ENCODE data around the gene FRAS1. TPM values are rescaled to one million over a fixed set of nuclear protein-coding genes. Genes with fewer than 3 reads are reported as not detected.

The FRAS1 gene
- total and polyA plus RNA-seq, 9 of the 15 experiments (the other 6 are each of a cell fraction or from before 2014, with no cell fraction given) = under 0.01 to 0.11 (median 0.04) TPM; not detected in 2

GRCh38 chr4:78214078-78214477 lies 157.0 kb downstream of the FRAS1 start (continued):
- TF ChIP-seq CHAMP1 (IDR thresholded peaks at IDR 0.05) (no peak), ZBED1 (IDR thresholded peaks at IDR 0.05) (no peak)

DNA sequence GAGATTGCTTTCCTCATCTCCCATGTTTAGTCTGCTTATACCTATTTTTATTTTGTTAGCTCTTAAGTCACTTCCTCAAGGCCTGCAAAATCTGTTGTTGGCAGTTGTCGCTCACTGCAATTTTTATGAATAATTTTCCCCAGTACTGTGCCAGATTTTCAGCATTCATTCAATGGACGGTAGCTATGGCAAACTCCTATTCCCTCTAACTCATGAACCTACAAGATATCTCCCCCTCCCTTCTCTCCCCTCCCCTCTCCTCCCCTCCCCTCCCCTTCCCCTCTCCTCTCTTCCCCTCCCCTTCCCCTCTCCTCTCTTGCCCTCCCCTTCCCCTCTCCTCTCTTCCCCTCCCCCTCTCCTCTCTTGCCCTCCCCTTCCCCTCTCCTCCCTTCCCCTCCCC lies 160.4 kb downstream of the FRAS1 start:
- ATAC-seq = no peak
- Histone ChIP-seq H3K9me1 (ENCODE audit: control insufficient read depth, insufficient read depth, low read length) (no peaks in the 10 kb centered on the region), H4K20me1 (replicated peaks; ENCODE audit: control insufficient read depth, insufficient read depth, low read length) (no peaks in the 10 kb centered on the region), H3K79me2 (ENCODE audit: control insufficient read depth, insufficient read depth, low read length) (no peaks in the 10 kb centered on the region), H3K4me2 (ENCODE audit: insufficient read depth, low read length) (no peak overlapping the region), H3K4me3 (no peak overlapping the region), H3K36me3 (ENCODE audit: control insufficient read depth, insufficient read depth, low read length) (no peaks in the 10 kb centered on the region), H3K27me3 (ENCODE audit: control insufficient read depth in 2 of 2, insufficient read depth in 2 of 2, low read length in 2 of 2) (peaks cover 0 to 4% of the 10 kb centered on the region in 2 experiments; a peak in 2 of 5 replicates), H2AFZ (ENCODE audit: low read depth, low read length) (no peak overlapping the region), H3K27ac (ENCODE audit: extremely low read depth, low read depth, low read length) (no peak overlapping the region), H3K4me1 (replicated peaks in 1 of 2; ENCODE audit: control insufficient read depth in 2 of 2, insufficient read depth in 2 of 2, low read length in 2 of 2) (no peaks in the 10 kb centered on the region), H3K9ac (ENCODE audit: insufficient read depth in 1 of 2, low read depth in 2 of 2, low read length in 2 of 2) (no peak overlapping the region), H3K9me3 (replicated peaks; ENCODE audit: control insufficient read depth, insufficient read depth, low read depth, low read length) (no peaks in the 10 kb centered on the region)
- ChIA-PET CTCF (ENCODE audit: low intra/inter-chr PET ratio) (no interaction called here), POLR2A (no interaction called here)
- no peak for DNase-seq (ENCODE audit: extremely low read depth in 1 of 4, low spot score in 3 of 4)
- no peak for FAIRE-seq
- WGBS (ENCODE audit: insufficient coverage, low coverage, missing lambda C conversion rate) = 3% methylated on average over 2 of the region's 2 CpGs
- no TSS peak for BruUV-seq (replicated peaks)
- in situ Hi-C loops (cut with MboI) (no loop called here), intact Hi-C loops (cut with micrococcal nuclease) (no loop called here)
- TF ChIP-seq ELF1 (tag; IDR thresholded peaks at IDR 0.05) (no peak), ESRRA (IDR thresholded peaks at IDR 0.05; ENCODE audit: borderline replicate concordance, low read depth) (no peak), TCF15 (CRISPR knock-in tag; IDR thresholded peaks at IDR 0.05) (no peak), ZKSCAN8 (CRISPR knock-in tag; IDR thresholded peaks at IDR 0.05) (no peak), USF2 (CRISPR knock-in tag; IDR thresholded peaks at IDR 0.05) (no peak), RNF219 (CRISPR knock-in tag; IDR thresholded peaks at IDR 0.05) (no peak), ZNF592 (IDR thresholded peaks at IDR 0.05) (no peak), TCF7L2 (IDR thresholded peaks at IDR 0.05; ENCODE audit: low read depth, low read length) (no peak)
